Measurements from ENCODE around the gene KRTAP5-5.

DNA sequence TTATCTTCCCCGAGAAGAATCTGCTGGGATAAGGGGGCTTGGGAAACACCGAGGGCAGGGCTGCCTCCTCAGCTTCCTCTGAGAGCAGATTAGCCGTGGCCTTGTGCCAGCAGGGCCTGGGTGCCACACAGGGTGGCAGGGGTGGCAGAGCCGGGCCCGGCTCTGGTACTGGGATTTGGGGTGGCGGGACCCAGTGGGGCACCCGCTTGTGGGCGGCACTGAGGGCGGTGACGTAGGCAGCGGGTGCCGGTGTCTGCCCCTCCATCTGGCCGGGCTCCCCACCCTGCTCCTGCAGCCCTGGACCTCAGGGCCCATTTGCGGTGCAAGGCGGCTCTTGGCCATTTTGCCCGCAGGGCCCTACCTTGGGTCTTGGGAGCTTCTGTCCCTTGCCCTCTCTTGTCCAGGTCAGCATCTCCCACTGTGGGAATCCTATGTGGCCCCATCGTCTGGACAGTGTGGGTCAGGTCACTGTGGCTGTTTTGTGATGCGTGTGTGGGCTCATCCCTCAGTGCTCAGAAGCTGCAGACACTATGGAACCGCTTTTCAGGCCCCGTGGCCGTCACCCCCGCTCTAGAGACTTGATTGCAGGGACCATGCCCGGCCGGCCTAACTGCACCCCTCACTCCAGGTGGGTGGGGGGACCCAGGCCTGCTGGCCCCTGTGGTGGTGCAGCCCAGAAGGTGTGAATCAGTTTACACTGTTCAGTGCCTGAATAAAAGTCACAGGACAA lies 37.7 kb downstream of the KRTAP5-5 start:
- TF ChIP-seq, protein P1, sequence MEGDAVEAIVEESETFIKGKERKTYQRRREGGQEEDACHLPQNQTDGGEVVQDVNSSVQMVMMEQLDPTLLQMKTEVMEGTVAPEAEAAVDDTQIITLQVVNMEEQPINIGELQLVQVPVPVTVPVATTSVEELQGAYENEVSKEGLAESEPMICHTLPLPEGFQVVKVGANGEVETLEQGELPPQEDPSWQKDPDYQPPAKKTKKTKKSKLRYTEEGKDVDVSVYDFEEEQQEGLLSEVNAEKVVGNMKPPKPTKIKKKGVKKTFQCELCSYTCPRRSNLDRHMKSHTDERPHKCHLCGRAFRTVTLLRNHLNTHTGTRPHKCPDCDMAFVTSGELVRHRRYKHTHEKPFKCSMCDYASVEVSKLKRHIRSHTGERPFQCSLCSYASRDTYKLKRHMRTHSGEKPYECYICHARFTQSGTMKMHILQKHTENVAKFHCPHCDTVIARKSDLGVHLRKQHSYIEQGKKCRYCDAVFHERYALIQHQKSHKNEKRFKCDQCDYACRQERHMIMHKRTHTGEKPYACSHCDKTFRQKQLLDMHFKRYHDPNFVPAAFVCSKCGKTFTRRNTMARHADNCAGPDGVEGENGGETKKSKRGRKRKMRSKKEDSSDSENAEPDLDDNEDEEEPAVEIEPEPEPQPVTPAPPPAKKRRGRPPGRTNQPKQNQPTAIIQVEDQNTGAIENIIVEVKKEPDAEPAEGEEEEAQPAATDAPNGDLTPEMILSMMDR (IDR thresholded peaks at IDR 0.05): no peak
- TF ChIP-seq POLR2A (IDR thresholded peaks at IDR 0.05; ENCODE audit: low read depth): no peak

All from esophagus muscularis mucosa (tissue), 3 donors.